Esophagus muscularis mucosa (tissue), 4 donors: ENCODE data around the gene LYZL1. TPM values are rescaled to one million over a fixed set of nuclear protein-coding genes. Genes with fewer than 3 reads are reported as not detected.

Experiments
- DNase-seq: peaks from one replicate; pipeline ENCODE4 v3.0.0-alpha.2; 2017; ENCODE audit errors: extremely low spot score
- H3K27ac ChIP-seq, 4 donors: fragments of 200-600 bp; sonication (generic); replicated peaks in 1 of 4; 1 replicate in 3 of 4; 2 replicates in 1 of 4; pipeline ENCODE4 v1.5.1; 2016 to 2019; ENCODE audit warnings: mild to moderate bottlenecking in 1 of 4
- H3K27me3 ChIP-seq, 4 donors: fragments of 200-600 bp; sonication (generic); one replicate each; pipeline versions ENCODE4 v1.5.1 to v1.6.0; 2016 to 2019
- H3K36me3 ChIP-seq, 4 donors: fragments of 200-600 bp; sonication (generic); one replicate each; pipeline ENCODE4 v1.5.1; 2016 to 2019
- H3K4me1 ChIP-seq, 4 donors: fragments of 200-600 bp; sonication (generic); one replicate each; pipeline ENCODE4 v1.5.1; 2016 to 2019
- H3K4me3 ChIP-seq, 4 donors: fragments of 200-600 bp; sonication (generic); 1 replicate in 2 of 4; 2 replicates in 2 of 4; pipeline ENCODE4 v1.5.1; 2016 to 2019; ENCODE audit warnings: mild to moderate bottlenecking in 4 of 4, moderate library complexity in 1 of 4
- H3K9me3 ChIP-seq, 4 donors: fragments of 200-600 bp; sonication (generic); 1 replicate in 3 of 4; 2 replicates in 1 of 4; pipeline ENCODE4 v1.5.1; 2016 to 2019
- EP300 ChIP-seq: sonication (generic); formaldehyde crosslinking; IDR thresholded peaks from one replicate; pipeline ENCODE4 v1.6.1; 2017; ENCODE audit warnings: antibody characterized with exemption
- POLR2A ChIP-seq: fragments of 450-650 bp; IDR thresholded peaks from one replicate; pipeline ENCODE4 v1.6.1; 2017; ENCODE audit warnings: antibody characterized with exemption, moderate library complexity, mild to moderate bottlenecking, low read depth
- POLR2AphosphoS5 ChIP-seq, 2 donors: sonication (generic); formaldehyde crosslinking; IDR thresholded peaks; one replicate each; pipeline ENCODE4 v1.6.1; 2017; ENCODE audit warnings: antibody characterized with exemption in 2 of 2
- WGBS: methylation state at CpG from one replicate; pipeline ENCODE4 v1.1.5; 2018; 5-methylcytosine and 5-hydroxymethylcytosine counted together
- intact Hi-C: fragments of 100-400 bp; cut with DNase I; formaldehyde crosslinking; loops from one replicate; pipeline ENCODE4 v1.15.1; 2023
- total RNA-seq, 4 donors: library from RNA; depleted of rRNA; stranded (reverse); fragments of >200 nt; gene quantifications; one replicate each; pipeline versions ENCODE4 v1.1.0 to v1.2.1, GENCODE V29; 2016
- TF ChIP-seq, protein P1 (sequence below), 3 experiments: fragments of 200-600 bp in 2 of 3; fragments of 450-650 bp in 1 of 3; sonication (generic) in 2 of 3; IDR thresholded peaks; one replicate each; pipeline ENCODE4 v1.5.1; 2017 to 2019; ENCODE audit warnings: antibody characterized with exemption in 3 of 3, mild to moderate bottlenecking in 2 of 3, moderate library complexity in 1 of 3

The LYZL1 gene
- total RNA-seq, 4 donors from 2014 or later = not detected

DNA sequence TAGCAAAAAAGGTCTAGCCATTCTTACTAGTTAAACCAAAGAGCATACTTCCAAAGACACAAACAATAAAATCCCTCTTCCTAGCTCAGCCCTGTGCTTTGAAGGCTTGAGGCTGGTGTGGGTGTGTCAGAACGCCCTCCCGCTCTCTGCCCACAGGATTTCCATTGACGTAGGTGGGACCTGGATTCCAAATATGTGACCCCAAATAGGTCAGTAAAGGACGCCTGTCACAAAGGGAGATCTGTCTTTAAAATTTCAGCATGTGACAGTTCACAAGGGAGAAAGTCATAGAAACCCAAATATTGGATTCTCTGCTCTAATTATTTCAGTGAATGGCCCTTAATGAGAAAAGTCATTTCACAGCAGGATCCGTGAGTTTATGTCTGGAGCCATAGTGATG is 39.9 kb upstream of the LYZL1 start:
- H3K27ac ChIP-seq = no peak overlapping the region
- H3K36me3 ChIP-seq = no peaks in the 10 kb centered on the region
- no peaks in the 10 kb centered on the region for H3K9me3 ChIP-seq
- no peak overlapping the region for H3K4me3 ChIP-seq
- no peaks in the 10 kb centered on the region for H3K4me1 ChIP-seq
- no peak for TF ChIP-seq POLR2A
- TF ChIP-seq EP300 = no peak
- TF ChIP-seq, protein P1, sequence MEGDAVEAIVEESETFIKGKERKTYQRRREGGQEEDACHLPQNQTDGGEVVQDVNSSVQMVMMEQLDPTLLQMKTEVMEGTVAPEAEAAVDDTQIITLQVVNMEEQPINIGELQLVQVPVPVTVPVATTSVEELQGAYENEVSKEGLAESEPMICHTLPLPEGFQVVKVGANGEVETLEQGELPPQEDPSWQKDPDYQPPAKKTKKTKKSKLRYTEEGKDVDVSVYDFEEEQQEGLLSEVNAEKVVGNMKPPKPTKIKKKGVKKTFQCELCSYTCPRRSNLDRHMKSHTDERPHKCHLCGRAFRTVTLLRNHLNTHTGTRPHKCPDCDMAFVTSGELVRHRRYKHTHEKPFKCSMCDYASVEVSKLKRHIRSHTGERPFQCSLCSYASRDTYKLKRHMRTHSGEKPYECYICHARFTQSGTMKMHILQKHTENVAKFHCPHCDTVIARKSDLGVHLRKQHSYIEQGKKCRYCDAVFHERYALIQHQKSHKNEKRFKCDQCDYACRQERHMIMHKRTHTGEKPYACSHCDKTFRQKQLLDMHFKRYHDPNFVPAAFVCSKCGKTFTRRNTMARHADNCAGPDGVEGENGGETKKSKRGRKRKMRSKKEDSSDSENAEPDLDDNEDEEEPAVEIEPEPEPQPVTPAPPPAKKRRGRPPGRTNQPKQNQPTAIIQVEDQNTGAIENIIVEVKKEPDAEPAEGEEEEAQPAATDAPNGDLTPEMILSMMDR (IDR thresholded peaks at IDR 0.05) = no peak
- TF ChIP-seq POLR2AphosphoS5 (IDR thresholded peaks at IDR 0.05) = no peak
- intact Hi-C loops = no loop called here
- 72% methylated on average over 5 of the region's 5 CpGs for WGBS
- peaks cover 0 to 52% (median 0%) of the 10 kb centered on the region in 4 donors for H3K27me3 ChIP-seq
- DNase-seq = no peak

DNA sequence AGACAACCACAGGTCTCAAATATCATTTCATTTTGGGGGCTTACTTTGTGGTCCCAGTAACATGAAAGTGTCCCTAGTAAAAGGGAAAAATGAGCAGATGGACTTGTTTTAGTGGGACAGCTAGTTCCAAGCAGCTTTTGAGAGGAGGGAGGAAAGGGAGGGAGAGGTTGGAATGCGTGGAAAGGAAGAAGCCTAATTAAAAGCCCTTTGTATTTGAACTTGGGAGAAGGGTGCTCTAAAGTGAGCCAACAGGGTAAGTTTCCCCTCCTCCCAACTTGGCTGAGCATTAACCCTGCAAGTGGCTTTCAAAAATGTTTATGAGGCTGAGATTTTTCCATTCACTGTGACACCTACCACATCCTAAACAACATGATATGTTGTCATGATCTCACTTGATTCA is 38.8 kb upstream of the LYZL1 start:
- H3K9me3 ChIP-seq = no peaks in the 10 kb centered on the region
- TF ChIP-seq EP300 = no peak
- no peak for TF ChIP-seq POLR2A
- no peak for TF ChIP-seq POLR2AphosphoS5 (IDR thresholded peaks at IDR 0.05)
- TF ChIP-seq, protein P1 (IDR thresholded peaks at IDR 0.05) = no peak
- H3K4me1 ChIP-seq = no peaks in the 10 kb centered on the region
- H3K27ac ChIP-seq = no peak overlapping the region
- 66% methylated on average over 1 of the region's 1 CpG for WGBS
- no peaks in the 10 kb centered on the region for H3K36me3 ChIP-seq
- intact Hi-C loops = no loop called here
- no peak overlapping the region for H3K4me3 ChIP-seq
- DNase-seq = no peak
- peaks cover 0 to 61% (median 0%) of the 10 kb centered on the region in 4 donors for H3K27me3 ChIP-seq

DNA sequence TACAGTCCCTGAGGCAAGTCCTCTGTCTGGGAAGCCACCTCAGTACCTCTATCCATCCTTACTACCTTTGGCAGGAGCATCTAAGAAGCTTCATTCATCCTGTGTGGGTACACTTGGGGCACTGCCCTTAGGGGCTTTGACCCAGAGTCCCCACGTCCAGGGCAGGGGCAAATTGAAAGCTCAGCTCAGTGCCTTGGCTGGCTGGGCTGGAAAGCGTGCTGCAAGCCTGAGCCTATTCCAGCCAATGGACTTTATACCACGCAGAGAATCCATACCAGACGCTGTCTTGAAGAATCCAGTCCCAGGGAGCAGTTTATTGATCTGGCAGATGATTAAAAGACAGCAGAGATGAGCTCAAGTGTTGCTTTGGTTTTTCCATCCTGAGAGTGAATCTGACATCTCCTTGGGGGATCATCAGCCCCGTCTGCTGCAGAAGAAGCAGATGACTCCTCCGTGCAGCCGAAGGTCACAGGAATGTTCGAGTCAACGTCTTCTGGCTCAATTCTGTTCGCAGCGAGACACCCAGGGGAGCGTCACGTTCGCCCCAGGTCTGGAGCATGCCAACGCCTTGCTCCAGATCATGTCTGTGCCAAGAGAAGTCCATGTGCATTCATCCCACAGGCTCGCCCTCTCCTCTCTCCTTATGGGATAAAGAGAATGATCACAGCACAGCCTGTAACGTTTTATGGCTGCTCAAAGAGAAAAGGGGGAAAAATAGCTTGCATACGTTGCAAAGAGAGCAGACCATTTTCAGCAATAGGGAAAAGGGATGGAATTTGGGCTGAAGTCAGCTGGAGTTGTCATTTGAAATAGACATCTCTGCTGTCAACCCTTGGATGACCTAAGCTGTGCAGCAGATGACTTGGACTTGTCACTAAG is 35.8 kb upstream of the LYZL1 start:
- Histone ChIP-seq H3K4me3 (no peak overlapping the region), H3K9me3 (no peaks in the 10 kb centered on the region), H3K27me3 (peaks cover 0 to 49% (median 0%) of the 10 kb centered on the region in 4 donors), H3K4me1 (peaks cover 9 to 18% (median 11%) of the 10 kb centered on the region in 4 donors), H3K36me3 (no peaks in the 10 kb centered on the region), H3K27ac (no peak overlapping the region)
- DNase-seq = no peak
- TF ChIP-seq POLR2A (no peak), POLR2AphosphoS5 (IDR thresholded peaks at IDR 0.05) (no peak), EP300 (no peak)
- TF ChIP-seq, protein P1 (IDR thresholded peaks at IDR 0.05) = no peak
- intact Hi-C loops = no loop called here
- 74% methylated on average over 14 of the region's 18 CpGs for whole genome bisulfite sequencing

DNA sequence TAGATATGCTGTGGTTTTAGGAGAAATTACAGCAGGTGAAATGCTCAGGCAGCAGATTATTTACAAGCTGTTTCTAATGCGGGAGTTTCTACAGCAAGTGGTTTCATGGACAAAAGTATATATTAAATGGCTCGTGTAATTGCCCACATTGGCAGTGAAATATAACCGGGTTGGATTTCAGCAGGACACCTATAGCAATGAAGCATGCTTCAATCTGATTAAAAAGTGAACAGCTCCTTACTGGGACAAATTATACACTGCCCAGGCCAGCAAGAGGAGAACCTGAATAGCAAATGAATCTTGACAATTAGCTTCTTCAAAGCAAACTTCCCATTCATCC is 35.2 kb upstream of the LYZL1 start:
- intact Hi-C loops = no loop called here
- no peak for TF ChIP-seq POLR2AphosphoS5 (IDR thresholded peaks at IDR 0.05)
- no peak for TF ChIP-seq POLR2A
- TF ChIP-seq, protein P1 (IDR thresholded peaks at IDR 0.05) = no peak
- TF ChIP-seq EP300 = no peak
- Histone ChIP-seq H3K4me1 (peaks cover 9 to 19% (median 11%) of the 10 kb centered on the region in 4 donors), H3K36me3 (no peaks in the 10 kb centered on the region), H3K27me3 (peaks cover 0 to 45% (median 0%) of the 10 kb centered on the region in 4 donors), H3K27ac (no peak overlapping the region), H3K4me3 (no peak overlapping the region), H3K9me3 (no peaks in the 10 kb centered on the region)
- 86% methylated on average over 3 of the region's 3 CpGs for WGBS
- no peak for DNase-seq
